Ovary (tissue), 3 donors: Measurements from ENCODE around the gene RAPGEF4.

Experiments
- POLR2A ChIP-seq: fragments of 450-650 bp; IDR thresholded peaks from one replicate; pipeline ENCODE4 v1.6.1; 2017; ENCODE audit warnings: antibody characterized with exemption, mild to moderate bottlenecking, moderate library complexity
- TF ChIP-seq, protein P1 (sequence below), 3 donors: fragments of 450-650 bp in 2 of 3; fragments of 200-600 bp in 1 of 3; IDR thresholded peaks; one replicate each; pipeline versions ENCODE4 v1.5.1 to v1.8.0; 2016 to 2022; ENCODE audit warnings: antibody characterized with exemption in 3 of 3, mild to moderate bottlenecking in 1 of 3
- donor health status: DM: no; HTN: no; CAD: no.

DNA sequence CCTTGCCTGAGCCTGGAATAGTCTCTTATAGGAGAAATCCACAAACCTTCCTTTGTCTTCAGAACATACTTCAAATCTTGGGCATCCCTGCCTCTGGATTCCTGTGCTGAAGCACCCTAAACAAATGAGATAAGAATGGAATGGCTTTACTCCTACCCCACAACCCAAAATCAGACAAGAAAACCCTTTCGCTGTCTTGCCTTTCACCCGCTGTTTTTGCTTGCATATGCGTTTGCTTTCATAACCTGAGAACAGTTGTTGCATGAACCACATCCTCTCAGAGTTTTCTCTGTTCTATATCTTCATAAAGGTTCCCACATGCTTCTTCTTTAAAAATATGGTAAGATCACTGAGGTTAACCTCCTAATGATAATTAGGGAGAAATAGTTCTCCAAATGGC is 207.9 kb downstream of the RAPGEF4 start:
- TF ChIP-seq, protein P1, sequence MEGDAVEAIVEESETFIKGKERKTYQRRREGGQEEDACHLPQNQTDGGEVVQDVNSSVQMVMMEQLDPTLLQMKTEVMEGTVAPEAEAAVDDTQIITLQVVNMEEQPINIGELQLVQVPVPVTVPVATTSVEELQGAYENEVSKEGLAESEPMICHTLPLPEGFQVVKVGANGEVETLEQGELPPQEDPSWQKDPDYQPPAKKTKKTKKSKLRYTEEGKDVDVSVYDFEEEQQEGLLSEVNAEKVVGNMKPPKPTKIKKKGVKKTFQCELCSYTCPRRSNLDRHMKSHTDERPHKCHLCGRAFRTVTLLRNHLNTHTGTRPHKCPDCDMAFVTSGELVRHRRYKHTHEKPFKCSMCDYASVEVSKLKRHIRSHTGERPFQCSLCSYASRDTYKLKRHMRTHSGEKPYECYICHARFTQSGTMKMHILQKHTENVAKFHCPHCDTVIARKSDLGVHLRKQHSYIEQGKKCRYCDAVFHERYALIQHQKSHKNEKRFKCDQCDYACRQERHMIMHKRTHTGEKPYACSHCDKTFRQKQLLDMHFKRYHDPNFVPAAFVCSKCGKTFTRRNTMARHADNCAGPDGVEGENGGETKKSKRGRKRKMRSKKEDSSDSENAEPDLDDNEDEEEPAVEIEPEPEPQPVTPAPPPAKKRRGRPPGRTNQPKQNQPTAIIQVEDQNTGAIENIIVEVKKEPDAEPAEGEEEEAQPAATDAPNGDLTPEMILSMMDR (IDR thresholded peaks at IDR 0.05): no peak
- no peak for TF ChIP-seq POLR2A
